Testis (tissue), 5 donors: ENCODE data around the gene DMBT1. TPM values are rescaled to one million over a fixed set of nuclear protein-coding genes. Genes with fewer than 3 reads are reported as not detected.

Experiments
- DNase-seq: peaks from one replicate; pipeline ENCODE4 v3.0.0-alpha.2; 2019
- H3K27ac ChIP-seq, 2 donors: fragments of 200-600 bp; sonication (generic); one replicate each; pipeline ENCODE4 v1.5.1; 2019
- H3K27me3 ChIP-seq: fragments of 200-600 bp; sonication (generic); one replicate; pipeline ENCODE4 v1.5.1; 2019
- H3K36me3 ChIP-seq: fragments of 200-600 bp; sonication (generic); one replicate; pipeline ENCODE4 v1.5.1; 2017; ENCODE audit warnings: low read depth; ENCODE audit errors: missing control alignments
- H3K4me1 ChIP-seq: fragments of 200-600 bp; sonication (generic); one replicate; pipeline ENCODE4 v1.5.1; 2019
- H3K4me3 ChIP-seq, 2 donors: fragments of 200-600 bp; sonication (generic); one replicate each; pipeline ENCODE4 v1.5.1; 2017 to 2019
- H3K9me3 ChIP-seq: fragments of 200-600 bp; sonication (generic); one replicate; pipeline ENCODE4 v1.5.1; 2017
- POLR2A ChIP-seq: fragments of 450-650 bp; IDR thresholded peaks from one replicate; pipeline ENCODE4 v1.6.1; 2017; ENCODE audit warnings: antibody characterized with exemption, mild to moderate bottlenecking, moderate library complexity
- WGBS, 2 donors: methylation state at CpG; one replicate each; pipeline ENCODE4 v1.1.5; 2018; 5-methylcytosine and 5-hydroxymethylcytosine counted together
- intact Hi-C: fragments of 100-400 bp; cut with DNase I; formaldehyde crosslinking; loops from one replicate; pipeline ENCODE4 v1.15.1; 2023; ENCODE audit warnings: low total_unique reads
- long read RNA-seq, 2 donors: transcript quantifications; one replicate each; lab custom pipeline, GENCODE V29; 2026
- polyA plus RNA-seq: library from polyadenylated mRNA; stranded (reverse); fragments of 350-450 nt; fragmentation: Illumina TruSeq; extraction: RNeasy Lipid Tissue Mini Kit (QIAGEN cat#74804); gene quantifications from one replicate; pipeline ENCODE4 v1.2.3, GENCODE V29; 2014; ENCODE audit warnings: low read depth, low replicate concordance; ENCODE audit not compliant: insufficient read depth
- total RNA-seq, 2 donors: library from RNA; depleted of rRNA; stranded (reverse); fragments of >200 nt; gene quantifications; one replicate each; pipeline ENCODE4 v1.2.3, GENCODE V29; 2016
- TF ChIP-seq, protein P1 (sequence below), 3 experiments: fragments of 450-650 bp in 2 of 3; fragments of 200-600 bp in 1 of 3; sonication (generic) in 1 of 3; IDR thresholded peaks; one replicate each; pipeline ENCODE4 v1.5.1; 2016 to 2019; ENCODE audit warnings: antibody characterized with exemption in 3 of 3, mild to moderate bottlenecking in 2 of 3, moderate library complexity in 1 of 3

DMBT1 gene
- total RNA-seq (1 to 10 TPM in 1 of 2 donors, under 1 TPM in 1; 0.87 to 1.2 TPM), polyA plus RNA-seq (2.7 TPM)
- long read RNA-seq, donor 1, result 0 reads
- long read RNA-seq, donor 2, result 0 reads

DNA sequence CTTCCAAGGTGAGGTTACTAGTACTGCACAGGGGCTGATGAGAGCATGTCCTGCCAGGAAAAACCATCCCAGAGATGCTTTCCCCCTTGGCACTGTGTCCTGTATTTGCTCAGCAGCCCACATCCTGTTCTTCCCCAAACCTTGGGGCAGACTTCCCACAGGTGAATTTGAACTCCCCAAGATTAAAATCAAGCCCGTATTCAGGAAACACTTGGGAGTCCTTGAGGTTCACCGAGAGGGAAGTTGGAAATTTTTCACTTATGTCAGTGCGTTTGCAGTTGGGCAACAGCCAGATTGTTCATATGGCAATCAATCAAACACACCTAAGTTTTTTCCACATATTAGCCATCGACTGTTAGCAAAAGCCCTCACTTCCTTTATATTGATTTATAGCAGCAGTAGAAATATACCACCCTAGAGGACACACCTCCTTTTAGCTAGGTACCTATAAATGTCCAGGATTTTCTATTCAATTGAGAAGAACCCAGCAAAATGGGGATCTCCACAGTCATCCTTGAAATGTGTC lies at the start of gene DMBT1:
Gene DMBT1 (plus strand): TSS at position 476 of the 526 bp plus-strand sequence. CDS start 17 bp downstream, at position 493.
- no peak within 1 kb of the TSS for H3K27ac ChIP-seq
- H3K36me3 ChIP-seq, result no peaks in the 10 kb centered on the region
- H3K27me3 ChIP-seq, result no peaks in the 10 kb centered on the region
- no peaks in the 10 kb centered on the region for H3K9me3 ChIP-seq
- TF ChIP-seq POLR2A, result no peak
- TF ChIP-seq, protein P1, sequence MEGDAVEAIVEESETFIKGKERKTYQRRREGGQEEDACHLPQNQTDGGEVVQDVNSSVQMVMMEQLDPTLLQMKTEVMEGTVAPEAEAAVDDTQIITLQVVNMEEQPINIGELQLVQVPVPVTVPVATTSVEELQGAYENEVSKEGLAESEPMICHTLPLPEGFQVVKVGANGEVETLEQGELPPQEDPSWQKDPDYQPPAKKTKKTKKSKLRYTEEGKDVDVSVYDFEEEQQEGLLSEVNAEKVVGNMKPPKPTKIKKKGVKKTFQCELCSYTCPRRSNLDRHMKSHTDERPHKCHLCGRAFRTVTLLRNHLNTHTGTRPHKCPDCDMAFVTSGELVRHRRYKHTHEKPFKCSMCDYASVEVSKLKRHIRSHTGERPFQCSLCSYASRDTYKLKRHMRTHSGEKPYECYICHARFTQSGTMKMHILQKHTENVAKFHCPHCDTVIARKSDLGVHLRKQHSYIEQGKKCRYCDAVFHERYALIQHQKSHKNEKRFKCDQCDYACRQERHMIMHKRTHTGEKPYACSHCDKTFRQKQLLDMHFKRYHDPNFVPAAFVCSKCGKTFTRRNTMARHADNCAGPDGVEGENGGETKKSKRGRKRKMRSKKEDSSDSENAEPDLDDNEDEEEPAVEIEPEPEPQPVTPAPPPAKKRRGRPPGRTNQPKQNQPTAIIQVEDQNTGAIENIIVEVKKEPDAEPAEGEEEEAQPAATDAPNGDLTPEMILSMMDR (IDR thresholded peaks at IDR 0.05), result no peak
- 56 to 62% methylated on average over 4 of the region's 4 CpGs for WGBS, 2 donors
- H3K4me3 ChIP-seq, result no peak within 1 kb of the TSS
- intact Hi-C loops, result no loop called here
- DNase-seq, result no peak
- H3K4me1 ChIP-seq, result no peaks in the 10 kb centered on the region

DNA sequence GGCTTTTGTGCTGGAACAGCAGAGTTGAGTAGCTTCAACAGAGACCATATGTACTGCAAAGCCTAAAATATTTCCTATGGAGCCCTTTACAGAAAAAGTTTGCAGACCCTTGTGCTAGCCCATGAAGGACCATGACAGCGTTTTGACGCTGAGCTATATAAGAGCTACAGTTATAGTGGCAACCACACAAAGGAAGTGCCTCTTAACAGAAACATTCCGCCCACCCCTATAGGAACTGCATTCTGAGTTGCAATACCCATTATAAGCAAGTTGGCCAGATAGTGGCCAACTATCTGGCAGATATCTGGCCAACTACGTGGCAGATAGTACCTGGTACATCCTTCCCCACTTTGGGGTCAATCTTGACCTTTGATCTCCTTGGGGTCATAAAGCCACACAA lies 47.5 kb upstream of the DMBT1 start:
- 92 to 98% methylated on average over 4 of the region's 4 CpGs for WGBS, 2 donors
- no peak for DNase-seq
- Histone ChIP-seq H3K9me3 (no peaks in the 10 kb centered on the region), H3K36me3 (no peaks in the 10 kb centered on the region), H3K27ac (no peak overlapping the region), H3K27me3 (no peaks in the 10 kb centered on the region), H3K4me1 (no peaks in the 10 kb centered on the region), H3K4me3 (no peak overlapping the region)
- no peak for TF ChIP-seq POLR2A
- TF ChIP-seq, protein P1 (IDR thresholded peaks at IDR 0.05), result no peak
- intact Hi-C loops, result no loop called here

DNA sequence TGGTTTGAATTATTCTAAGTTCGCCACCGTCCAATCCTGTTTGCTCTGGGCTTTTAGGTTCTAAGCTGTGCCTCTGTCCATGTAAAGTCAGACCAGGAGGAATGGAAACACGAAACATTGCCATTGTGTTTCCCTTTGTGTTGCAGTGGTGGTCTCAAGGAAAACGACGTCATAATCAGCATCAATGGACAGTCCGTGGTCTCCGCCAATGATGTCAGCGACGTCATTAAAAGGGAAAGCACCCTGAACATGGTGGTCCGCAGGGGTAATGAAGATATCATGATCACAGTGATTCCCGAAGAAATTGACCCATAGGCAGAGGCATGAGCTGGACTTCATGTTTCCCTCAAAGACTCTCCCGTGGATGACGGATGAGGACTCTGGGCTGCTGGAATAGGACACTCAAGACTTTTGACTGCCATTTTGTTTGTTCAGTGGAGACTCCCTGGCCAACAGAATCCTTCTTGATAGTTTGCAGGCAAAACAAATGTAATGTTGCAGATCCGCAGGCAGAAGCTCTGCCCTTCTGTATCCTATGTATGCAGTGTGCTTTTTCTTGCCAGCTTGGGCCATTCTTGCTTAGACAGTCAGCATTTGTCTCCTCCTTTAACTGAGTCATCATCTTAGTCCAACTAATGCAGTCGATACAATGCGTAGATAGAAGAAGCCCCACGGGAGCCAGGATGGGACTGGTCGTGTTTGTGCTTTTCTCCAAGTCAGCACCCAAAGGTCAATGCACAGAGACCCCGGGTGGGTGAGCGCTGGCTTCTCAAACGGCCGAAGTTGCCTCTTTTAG lies 46.3 kb upstream of the DMBT1 start:
- no peaks in the 10 kb centered on the region for H3K36me3 ChIP-seq
- intact Hi-C loops, result no loop called here

DNA sequence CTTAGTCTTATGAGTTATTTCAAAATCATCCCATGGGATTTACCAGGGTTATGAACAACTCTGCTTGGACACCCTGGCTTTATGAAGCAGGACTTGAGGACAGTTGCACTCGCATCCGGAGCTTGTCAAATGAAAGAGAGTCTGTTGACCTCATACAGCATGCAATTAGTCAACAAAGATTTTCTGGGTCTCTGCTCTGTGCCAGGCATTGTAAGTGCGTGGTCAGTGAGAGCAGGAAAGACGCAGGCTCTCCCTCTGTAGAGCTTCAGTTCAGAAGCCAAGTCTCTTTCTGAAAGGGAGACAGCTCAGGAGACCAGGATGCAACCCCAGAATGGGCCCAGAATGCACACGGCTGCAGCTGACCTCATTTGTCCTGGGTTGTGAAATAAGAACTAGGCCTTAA lies 45.5 kb upstream of the DMBT1 start:
- Histone ChIP-seq H3K4me1 (no peaks in the 10 kb centered on the region), H3K36me3 (no peaks in the 10 kb centered on the region), H3K9me3 (no peaks in the 10 kb centered on the region), H3K4me3 (no peak overlapping the region), H3K27me3 (no peaks in the 10 kb centered on the region), H3K27ac (no peak overlapping the region)
- TF ChIP-seq, protein P1 (IDR thresholded peaks at IDR 0.05), result no peak
- no peak for TF ChIP-seq POLR2A
- DNase-seq, result no peak
- WGBS, 2 donors, result 76 to 77% methylated on average over 5 of the region's 5 CpGs
- intact Hi-C loops, result no loop called here

More for the DNA sequence above, 46.3 kb upstream of the DMBT1 start:
- 87 to 94% methylated on average over 22 of the region's 22 CpGs for WGBS, 2 donors
- no peak for TF ChIP-seq POLR2A
- TF ChIP-seq, protein P1 (IDR thresholded peaks at IDR 0.05), result no peak
- no peaks in the 10 kb centered on the region for H3K27me3 ChIP-seq
- H3K4me3 ChIP-seq, result no peak overlapping the region
- no peak for DNase-seq
- no peaks in the 10 kb centered on the region for H3K4me1 ChIP-seq
- no peaks in the 10 kb centered on the region for H3K9me3 ChIP-seq
- H3K27ac ChIP-seq, result no peak overlapping the region
